HG03354 (cell line): Measurements from ENCODE around the gene PTTG2.
"Not testable (repeated sequence)": the region's sequence is repeated elsewhere in the genome, so short reads cannot be mapped to it uniquely, and the experiment has no call there.

Experiments
- ATAC-seq: cut with Tn5 transposase; IDR thresholded peaks from one replicate; pipeline ENCODE4 v1.9.1; 2021; ENCODE audit warnings: mild to moderate bottlenecking; ENCODE audit not compliant: unreplicated experiment, poor library complexity, severe bottlenecking

Gene PTTG2

DNA sequence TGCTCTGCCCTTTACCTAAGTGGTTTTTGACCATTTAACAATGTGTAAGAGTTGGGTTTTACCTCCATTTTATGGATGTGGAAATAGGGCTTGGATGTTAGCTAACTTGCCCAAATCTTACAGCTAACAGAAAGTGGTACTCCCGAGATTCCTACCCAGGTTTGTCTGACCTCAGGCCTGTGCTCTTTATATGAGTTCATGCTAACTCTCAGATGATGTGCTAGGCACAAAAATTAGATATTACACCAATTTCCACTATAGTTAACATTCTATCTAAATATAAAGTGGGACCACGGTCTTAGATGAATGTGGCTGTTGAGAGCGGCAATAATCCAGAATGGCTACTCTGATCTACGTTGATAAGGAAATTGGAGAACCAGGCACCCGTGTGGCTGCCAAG lies at the start of gene PTTG2:
Gene PTTG2 (plus strand): TSS at position 301 of the 400 bp plus-strand sequence. CDS start 37 bp downstream, at position 338.
- no peak for ATAC-seq

DNA sequence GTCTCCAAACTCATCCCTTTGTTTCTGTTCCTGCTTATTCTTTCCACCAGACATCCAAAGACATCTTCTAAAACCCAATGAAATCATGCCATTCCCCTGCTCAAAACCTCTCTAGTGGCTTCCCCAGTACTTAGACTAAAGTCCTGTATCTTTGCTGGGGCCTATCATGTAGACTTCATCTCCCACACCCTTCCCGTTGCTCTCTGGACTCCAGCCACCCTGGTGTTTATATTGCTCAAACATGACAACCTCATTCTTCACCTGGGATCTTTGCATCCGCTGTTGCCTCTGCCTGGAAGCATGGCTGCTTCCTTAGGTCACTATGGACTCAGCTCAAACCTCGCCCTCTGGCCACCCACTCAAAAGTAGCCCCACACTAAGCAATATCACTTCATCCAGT lies 45.7 kb upstream of the PTTG2 start:
- ATAC-seq: no peak

DNA sequence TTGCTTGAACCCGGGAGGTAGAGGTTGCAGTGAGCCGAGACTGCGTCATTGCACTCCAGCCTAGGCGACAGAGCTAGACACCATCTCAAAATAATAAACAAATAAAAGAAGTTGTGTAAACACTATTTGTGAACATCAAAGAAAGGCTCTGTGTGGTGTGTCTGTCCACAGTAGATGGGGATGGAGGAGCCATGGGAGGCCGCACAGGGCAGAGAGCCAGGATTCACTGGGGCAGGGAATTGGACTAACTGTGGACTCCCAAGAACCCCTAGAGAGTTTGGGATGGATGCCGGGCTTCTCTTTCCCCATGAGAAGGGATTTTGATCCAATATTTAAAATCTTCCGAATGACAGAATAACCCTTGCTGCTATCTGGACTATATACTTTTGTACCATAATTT lies 42.8 kb upstream of the PTTG2 start:
- ATAC-seq: no peak

- ATAC-seq: no peak
Measured at GRCh38 chr4:37918653-37919052, 41.5 kb upstream of the PTTG2 start.

DNA sequence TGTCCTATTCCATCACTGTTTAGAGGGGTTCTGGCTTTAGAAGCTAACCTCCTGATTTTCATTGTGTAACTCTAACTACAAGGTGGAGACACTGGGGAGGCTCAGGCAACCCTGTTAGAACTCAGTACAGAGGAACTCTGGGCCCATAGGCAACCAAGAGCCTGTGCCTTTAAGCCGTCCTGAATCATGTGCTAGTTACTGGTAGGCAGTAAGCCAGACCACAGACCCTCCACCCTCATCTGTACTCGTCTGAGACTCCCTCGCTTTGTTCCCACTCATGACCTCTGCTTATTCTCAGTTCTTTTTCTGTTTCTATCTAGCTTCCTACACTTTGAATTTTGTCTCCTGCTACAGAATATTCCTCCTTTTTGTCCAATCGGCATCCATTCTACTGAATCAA lies 37.9 kb upstream of the PTTG2 start:
- ATAC-seq: no peak

GRCh38 chr4:37923089-37923488 lies 37.1 kb upstream of the PTTG2 start:
- not testable (repeated sequence) for ATAC-seq

DNA sequence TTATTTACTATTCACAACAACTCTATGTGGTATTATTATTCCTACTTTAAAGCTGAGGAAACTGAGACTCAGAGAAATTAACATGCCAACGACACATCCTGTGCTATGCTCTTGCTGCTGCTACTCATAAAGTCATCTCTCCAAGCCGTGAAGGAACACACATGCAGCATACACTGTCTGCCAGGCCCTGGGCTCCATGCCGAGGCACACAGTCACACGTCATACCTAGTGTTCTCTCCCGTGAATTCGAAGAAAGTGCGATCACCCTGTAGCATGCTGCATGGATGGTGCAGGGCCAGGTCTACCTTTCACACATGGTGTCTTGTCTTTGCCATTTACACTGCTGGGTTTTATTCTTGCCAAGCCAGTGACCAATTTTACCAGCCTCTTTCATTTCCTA lies 35.3 kb upstream of the PTTG2 start:
- no peak for ATAC-seq

DNA sequence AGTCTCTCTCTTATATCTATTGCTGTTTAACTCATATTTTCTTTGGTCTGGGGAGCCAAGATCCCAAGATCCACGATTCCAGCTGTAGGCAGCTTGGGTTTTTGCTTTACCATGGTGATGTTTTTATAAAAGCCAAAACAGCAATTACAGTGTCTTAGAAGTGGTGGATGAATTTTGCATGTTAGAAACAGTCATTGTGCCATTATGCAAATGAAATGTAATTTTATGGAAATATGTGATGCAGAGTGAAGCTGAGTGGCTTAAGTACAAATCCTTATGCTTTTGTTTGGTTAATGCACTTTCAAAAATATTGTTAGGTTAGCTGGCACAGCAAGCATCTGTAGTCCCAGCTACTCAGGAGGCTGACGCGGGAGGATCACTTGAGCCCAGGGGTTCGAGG lies 32.8 kb upstream of the PTTG2 start:
- ATAC-seq: no peak

GRCh38 chr4:37928426-37929416 lies 31.5 kb upstream of the PTTG2 start:
- no peak for ATAC-seq

DNA sequence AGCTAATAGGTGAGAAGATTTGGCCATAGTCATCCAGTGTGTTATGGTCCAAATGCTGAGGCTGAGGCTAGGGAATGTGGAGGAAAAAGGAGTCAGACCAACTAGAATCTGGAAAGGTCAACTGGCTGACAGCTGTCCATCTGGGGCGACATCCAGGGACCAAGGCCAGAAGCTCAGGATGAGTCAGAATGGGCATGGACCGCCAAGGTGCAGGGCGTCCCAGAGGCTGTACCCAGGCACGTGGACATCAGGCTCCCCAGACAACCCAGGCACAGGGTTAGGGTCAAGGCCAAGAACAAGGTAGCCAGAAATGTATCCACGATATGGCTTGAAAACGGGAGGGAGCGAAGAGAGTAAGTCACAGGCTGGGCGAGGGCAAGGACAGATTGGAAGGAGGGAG lies 26.1 kb upstream of the PTTG2 start:
- no peak for ATAC-seq

DNA sequence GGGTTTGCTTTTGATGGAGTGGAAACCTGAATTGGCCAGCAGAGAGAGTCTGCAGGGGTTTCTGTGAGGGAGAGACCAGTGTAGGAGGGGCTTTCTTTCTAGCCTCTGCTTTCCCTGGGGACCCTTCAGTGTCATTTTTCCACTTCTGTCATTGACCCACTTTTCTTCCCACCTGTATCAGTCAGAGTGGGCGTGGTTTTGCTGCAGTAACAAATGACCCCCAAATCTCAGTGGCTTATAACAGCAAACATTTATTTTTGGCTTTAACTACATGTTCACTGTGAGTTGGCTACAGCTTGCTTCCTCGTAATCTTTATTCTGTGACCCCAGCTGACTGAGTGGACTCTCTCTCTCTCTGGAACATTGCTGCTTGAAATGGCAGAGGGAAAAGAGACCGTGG lies 25.6 kb upstream of the PTTG2 start:
- no peak for ATAC-seq

- ATAC-seq: no peak
Measured at GRCh38 chr4:37935026-37935425, 25.2 kb upstream of the PTTG2 start.

- ATAC-seq: no peak
Measured at GRCh38 chr4:37936889-37937498, 23.2 kb upstream of the PTTG2 start.

DNA sequence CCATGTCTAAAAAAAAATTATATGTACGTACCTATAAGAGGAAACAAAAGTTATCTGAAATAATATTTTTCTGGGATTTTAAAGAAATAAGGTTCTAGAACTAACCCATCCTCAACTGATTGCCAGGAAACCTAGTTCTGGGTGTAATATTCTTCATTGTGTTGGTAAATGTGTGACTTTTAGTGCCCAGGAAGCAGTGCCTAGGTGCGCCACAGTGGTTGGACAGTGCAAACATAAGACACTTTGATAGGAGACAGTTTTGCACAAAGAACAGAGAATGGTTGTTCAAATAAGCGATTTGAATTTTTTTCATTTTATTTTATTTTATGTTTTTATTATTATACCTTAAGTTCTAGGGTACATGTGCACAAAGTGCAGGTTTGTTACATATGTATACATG lies 22.0 kb upstream of the PTTG2 start:
- no peak for ATAC-seq

GRCh38 chr4:37946503-37947179 lies 13.6 kb upstream of the PTTG2 start:
- ATAC-seq: no peak

GRCh38 chr4:37948542-37948941 lies 11.7 kb upstream of the PTTG2 start:
- ATAC-seq: no peak

- no peak for ATAC-seq
Measured at GRCh38 chr4:37949636-37950426, 10.4 kb upstream of the PTTG2 start.

DNA sequence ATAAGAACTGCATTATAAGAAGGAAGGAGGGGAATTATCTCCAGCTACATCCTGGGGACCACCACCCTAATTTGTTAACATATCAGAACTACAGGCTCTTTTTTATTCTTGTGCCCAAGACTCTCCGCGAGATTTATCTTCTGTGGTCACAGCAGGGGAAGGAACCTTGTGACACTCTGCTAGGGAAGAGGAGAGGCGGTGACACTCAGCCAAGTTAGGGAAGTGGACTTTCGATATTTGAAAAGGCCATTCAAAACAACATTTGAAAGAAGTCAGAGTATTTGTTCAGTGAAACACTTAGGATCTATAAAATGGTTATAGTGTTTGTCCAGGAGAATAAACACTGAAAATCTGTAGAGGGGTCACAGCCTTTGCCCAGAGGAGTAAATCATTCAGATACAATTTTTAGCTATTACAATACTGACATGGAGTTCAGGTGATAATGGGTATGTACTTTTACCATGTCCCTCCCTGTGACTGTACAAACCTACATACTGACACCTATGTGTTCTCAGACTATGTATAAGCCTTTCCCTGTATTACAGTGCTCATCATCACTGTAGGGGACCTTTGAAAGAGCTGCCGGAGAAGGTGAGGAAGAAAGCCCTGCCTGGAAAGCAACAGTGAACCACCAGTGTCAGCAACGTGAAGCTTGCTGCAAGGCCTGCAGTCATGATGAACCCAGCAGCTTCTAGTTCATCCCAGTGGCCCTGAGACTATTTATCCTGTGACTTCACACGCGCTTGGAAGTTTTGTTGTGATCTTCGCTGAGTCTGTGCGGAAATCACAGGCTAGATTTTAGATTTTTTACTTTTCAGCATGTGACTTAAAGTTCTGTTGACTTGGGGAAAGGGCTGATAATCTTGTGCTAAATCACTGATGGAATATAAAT lies 8.5 kb upstream of the PTTG2 start:
- no peak for ATAC-seq

- no peak for ATAC-seq
Measured at GRCh38 chr4:37953156-37953555, 7.0 kb upstream of the PTTG2 start.
